Lower leg skin (tissue), 3 donors: ENCODE results near the gene WBP2.
A peak's percentile ranks its signal among the peaks of the same experiment; 100 is the strongest.

Experiments used
- CTCF ChIP-seq, 3 donors: fragments of 450-650 bp; IDR thresholded peaks; one replicate each; pipeline ENCODE4 v1.5.1; 2016; ENCODE audit warnings: antibody characterized with exemption in 3 of 3, mild to moderate bottlenecking in 3 of 3, moderate library complexity in 2 of 3
- POLR2A ChIP-seq, 2 donors: fragments of 450-650 bp; IDR thresholded peaks; one replicate each; pipeline ENCODE4 v1.6.1; 2016 to 2017; ENCODE audit warnings: antibody characterized with exemption in 2 of 2, mild to moderate bottlenecking in 1 of 2, moderate library complexity in 1 of 2

- TF ChIP-seq CTCF (IDR thresholded peaks at IDR 0.05): peak in 1 of 3 donors; percentile 90
- TF ChIP-seq POLR2A (IDR thresholded peaks at IDR 0.05): no peak
Measured at GRCh38 chr17:75872434-75873351, 17.6 kb upstream of the WBP2 start.
